ENCODE results near the gene EVC. TPM values are rescaled to one million over a fixed set of nuclear protein-coding genes. Genes with fewer than 3 reads are reported as not detected.

Gene EVC
- 71.3 TPM for total RNA-seq

DNA sequence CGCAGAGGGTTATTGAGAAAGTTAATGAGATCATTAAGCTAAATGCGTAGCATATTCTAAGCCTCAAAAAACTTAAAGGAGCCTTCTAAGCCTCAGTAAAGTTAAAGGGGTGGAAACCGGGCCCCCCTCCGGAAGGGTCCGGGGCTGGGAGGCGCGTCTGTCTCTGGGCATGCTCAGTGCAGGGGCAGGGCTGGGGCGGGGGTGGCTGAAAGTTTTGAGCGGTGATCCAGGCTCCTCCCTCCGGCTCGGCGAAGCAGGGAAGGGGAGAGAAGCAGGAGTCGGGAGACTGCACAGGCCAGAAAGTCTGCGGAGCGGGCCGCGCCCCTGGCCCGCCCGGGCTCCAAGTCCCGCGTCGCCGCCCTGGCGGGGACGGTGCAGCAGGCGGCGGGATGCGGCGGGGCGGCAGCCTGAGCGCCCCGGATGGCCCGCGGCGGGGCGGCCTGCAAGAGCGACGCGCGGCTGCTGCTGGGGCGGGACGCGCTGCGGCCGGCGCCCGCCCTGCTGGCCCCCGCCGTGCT is at the start of gene EVC:
TSS of gene EVC (plus strand) at position 241 of the 518 bp plus-strand sequence. CDS start at position 421, 180 bp downstream.
- intact Hi-C loops (cut with DNase I), result no loop called here
- DNase-seq (ENCODE audit: low spot score), result peak; percentile 94
- peak; percentile 93 for ATAC-seq

DNA sequence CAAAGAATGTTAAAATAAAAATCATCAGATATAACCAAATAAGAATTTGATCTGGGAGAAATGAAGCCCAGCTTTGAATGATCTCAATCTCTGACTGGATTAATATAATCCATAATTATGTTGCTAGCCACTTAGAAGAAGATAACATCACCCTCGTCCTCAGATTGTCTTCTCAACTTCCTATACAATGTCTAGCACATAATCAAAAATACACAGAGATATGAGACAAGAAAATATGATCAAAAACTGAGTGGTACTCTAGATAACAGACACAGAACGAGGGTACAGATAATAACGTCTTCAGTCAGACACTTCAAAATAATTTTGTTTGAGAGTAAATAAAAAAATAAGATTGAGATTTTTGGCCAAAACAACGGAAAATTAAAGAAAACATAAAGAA is 49.8 kb upstream of the EVC start:
- DNase-seq (ENCODE audit: low spot score) (no peak), ATAC-seq (no peak)
- intact Hi-C loops (cut with DNase I), result no loop called here

DNA sequence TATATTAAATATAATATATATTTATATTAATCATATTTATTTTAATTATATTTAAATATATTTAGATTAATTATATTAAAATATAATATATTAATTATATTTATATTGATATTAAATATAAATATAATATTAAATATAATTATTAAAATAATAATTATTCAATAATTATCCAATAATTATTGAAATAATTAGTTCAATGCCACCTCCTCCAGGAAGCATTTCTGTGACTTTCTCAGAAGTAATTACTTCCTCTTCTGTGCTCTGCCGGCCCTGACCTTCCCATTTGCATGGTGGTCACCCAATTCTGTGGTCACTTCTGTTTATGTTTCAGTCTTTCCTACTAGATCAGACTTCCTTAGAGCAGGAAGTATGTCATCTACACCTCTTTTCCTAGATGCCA is 48.4 kb upstream of the EVC start:
- intact Hi-C loops (cut with DNase I), result no loop called here
- ATAC-seq (no peak), DNase-seq (ENCODE audit: low spot score) (no peak)

DNA sequence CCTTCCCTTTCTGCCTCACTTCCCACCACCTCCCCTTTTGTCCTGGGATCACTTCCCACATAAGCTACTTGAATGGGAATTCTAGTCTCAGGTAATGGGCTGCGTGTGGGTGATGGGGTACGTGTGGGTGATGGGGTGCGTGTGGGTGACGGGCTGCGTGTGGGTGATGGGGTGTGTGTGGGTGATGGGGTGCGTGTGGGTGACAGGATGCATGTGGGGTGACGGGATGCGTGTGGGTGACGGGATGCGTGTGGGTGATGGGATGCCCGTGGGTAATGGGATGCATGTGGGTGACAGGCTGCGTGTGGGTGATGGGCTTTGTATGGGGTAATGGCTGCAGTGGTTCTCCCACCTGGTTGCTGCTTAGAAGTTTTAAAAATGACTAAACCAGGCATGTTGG is 46.2 kb upstream of the EVC start:
- no peak for ATAC-seq
- no peak for DNase-seq (ENCODE audit: low spot score)
- intact Hi-C loops (cut with DNase I), result no loop called here

DNA sequence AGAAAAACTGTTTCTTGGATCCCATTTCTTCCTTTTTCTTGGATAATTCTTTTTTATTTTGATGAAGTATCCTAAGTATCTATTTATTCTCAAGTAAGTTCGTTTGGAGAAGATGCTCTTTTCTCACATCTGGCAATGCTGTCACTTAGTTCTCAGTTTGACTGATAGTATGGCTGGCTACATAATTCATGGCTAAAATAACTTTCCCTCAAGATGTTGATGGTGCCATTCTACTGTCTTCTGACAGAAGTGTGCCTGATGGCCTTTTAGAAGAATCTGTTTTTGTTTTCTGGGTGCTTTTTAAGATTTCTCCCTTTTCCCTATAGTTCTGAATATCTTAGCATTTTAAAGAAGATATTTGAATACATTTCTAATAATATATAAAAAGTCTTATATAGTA is 44.3 kb upstream of the EVC start:
- no peak for ATAC-seq
- intact Hi-C loops (cut with DNase I), result no loop called here
- DNase-seq (ENCODE audit: low spot score), result no peak

DNA sequence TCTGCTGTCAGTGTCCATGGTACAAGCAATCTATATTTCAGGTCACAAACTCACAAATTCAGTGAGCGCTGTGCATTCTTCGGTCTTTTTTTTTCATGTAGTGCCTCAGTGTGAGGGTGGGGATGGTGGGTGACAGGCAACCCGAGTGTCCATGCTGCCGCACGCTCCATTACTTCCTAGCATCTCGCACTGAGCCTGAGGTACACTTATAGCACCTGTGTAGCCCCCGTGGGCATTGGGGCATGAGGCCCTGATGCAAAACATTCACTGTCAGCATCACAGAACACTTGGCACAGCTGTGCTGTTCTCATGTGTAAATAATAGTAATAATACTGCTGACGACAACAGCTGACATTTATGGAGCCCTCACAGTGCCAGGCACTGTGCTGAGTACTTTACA is 34.2 kb upstream of the EVC start:
- intact Hi-C loops (cut with DNase I), result no loop called here
- DNase-seq (ENCODE audit: low spot score) (no peak), ATAC-seq (no peak)

DNA sequence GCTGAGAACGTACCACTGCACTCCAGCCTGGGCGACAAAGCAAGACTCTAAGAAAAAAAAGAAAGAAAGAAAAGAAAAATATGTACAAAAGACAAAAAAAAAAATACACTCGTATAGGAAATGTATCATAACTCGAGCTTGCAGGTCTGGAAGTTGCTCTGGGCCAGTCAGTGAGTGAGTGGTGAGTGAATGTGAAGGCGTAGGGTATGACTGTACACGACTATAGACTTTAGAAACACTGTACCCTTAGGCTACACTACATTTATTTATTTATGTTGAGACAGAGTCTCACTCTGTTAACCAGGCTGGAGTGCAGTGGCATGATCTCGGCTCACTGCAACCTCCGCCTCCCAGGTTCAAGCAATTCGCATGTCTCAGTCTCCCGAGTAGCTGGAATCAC is 32.0 kb upstream of the EVC start:
- intact Hi-C loops (cut with DNase I), result no loop called here
- DNase-seq (ENCODE audit: low spot score) (no peak), ATAC-seq (no peak)

DNA sequence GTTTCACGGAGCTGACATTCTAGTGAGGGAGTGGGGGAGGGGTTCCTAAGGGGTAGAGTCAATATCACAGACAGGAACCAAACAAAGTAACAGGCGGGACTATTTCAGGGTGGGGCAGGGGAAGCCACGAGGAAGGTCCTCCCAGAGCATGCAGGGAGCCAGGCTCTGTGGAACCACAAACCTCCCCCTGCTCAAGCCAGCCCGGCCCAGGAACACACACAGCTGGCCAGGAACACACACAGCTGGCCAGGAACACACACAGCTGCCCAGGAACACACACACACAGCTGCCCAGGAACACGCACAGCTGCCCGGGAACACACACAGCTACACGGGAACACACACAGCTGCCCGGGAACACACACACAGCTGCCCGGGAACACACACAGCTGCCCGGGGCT is 27.4 kb upstream of the EVC start:
- no peak for DNase-seq (ENCODE audit: low spot score)
- intact Hi-C loops (cut with DNase I), result no loop called here
- peak; percentile 58 for ATAC-seq

DNA sequence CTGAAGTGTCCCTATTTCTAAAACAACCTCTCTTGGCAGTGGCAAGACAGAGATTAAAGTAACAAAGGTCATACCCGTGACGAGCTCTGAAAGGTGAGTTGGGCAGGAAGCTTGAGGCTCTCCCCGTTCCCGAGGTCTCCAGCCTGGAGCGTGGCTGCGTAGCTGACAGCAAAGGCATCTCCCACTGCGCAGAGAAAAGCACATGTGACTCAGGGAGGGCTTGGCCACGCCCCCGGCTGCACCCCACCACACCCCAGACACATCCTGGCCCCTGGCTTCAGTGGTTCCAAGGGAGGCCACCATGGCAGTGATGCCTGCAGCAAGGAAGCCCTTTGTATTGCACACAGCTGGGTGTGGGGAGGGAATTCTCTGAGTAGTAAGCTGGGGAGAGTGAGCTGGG is 25.7 kb upstream of the EVC start:
- DNase-seq (ENCODE audit: low spot score) (no peak), ATAC-seq (no peak)
- intact Hi-C loops (cut with DNase I), result no loop called here

DNA sequence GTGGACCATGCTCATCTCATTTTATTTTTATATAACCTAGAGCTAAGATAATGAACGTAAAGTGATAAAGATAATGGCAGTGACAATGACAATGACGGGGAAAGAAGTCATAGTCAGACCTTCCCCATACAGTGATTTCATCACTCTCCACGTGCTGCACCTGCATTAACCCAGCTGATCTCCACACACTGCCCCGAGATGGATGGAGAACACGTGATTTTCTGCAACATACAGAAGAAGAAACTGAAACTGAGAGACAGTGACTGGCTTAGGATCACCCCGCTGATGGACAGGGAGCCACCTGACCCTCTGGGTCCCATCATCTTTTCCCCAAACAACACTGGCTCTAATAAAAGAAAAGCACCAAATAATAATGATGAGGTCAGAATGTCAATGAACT is 24.7 kb upstream of the EVC start:
- intact Hi-C loops (cut with DNase I), result no loop called here

DNA sequence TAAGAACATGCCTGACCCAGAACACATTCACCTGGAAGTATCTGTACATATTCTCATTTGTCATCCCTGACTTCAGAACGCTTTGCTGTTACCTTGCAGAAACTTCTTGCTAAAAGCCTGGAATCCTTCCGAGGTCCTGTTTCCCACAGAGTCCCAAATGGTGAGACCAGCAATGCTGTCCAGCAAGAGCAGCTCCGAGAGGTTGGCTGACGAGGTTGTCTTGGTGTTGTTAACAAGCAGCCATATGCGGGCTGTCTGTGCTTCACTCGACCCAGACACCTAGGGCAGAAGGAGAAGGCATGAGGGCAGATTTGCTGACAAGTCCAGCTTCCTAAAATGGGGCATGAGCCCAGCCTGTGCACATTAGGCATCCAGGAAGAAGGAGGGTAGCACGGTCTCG is 21.9 kb upstream of the EVC start:
- ATAC-seq (no peak), DNase-seq (ENCODE audit: low spot score) (no peak)
- intact Hi-C loops (cut with DNase I), result no loop called here

More for the DNA sequence above, 24.7 kb upstream of the EVC start:
- ATAC-seq (no peak), DNase-seq (ENCODE audit: low spot score) (no peak)

DNA sequence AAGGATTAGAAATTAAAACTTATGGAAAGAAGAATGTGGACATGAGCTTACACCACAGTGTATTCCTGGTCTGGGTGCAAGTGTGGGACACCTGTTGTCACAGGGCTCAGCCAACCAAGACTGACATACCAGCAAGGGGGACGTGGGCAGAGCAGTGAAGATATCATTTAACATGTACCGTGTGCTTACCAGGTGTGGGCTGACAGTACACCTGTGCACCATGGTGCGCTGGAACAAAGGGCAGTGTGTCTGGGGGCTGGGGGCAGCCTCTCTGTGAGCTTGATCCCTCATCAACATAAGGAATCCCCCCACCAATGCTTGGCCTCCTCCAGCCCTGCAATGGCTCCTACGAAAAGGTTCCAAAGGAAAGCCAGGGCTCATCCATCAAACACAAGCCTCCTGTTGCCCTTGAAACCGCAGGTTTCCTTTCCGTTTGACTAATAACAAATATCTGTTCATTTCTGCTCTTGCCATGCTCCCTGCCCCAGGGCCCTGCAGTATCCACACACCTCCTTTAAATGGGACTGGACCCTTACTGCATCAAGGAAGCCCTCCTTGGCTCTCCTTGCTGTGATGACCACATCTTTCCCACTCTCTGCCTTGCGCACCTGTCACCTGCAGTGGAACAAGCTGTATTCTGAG is 19.4 kb upstream of the EVC start:
- DNase-seq (ENCODE audit: low spot score), result no peak
- intact Hi-C loops (cut with DNase I), result no loop called here
- ATAC-seq, result no peak

DNA sequence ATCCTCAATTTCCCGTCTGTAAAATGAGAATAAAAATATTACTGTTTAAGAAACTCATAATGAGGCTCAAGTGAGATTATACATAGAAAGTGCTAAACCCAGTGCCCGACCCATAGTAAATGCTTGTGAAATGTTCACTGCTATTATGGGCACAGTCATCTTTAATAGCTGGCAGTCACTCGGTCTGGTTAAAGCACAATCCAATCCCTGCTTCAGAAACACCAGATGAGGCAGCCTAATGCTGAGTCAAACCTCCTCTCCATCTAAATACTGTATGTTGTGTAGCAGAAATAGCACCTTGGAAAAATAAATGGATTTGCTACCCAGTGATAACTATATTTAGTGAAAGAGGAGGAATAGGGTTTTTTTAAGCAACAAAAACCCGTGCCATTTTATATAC is 17.1 kb upstream of the EVC start:
- ATAC-seq (no peak), DNase-seq (ENCODE audit: low spot score) (no peak)
- intact Hi-C loops (cut with DNase I), result no loop called here

DNA sequence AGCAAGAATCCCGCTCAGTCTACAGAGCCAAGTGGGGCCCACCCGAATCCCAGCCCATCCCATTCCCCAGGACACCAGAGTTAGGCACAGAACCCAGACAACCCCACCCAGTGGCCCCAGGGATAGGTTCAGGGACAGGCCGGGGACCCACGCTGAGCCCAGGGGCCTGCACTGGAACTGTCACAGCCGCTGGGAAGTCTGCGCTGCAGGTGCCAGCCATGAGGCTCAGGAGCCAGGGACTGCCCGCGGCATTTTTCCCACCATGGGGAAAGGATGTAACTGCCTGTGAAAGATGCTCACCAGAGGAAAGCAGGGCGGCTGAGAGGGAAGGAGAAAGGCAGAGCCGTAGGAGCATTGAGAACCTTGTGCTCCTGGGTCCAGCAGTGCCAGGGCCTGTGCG is 14.7 kb upstream of the EVC start:
- intact Hi-C loops (cut with DNase I), result no loop called here
- DNase-seq (ENCODE audit: low spot score) (no peak), ATAC-seq (no peak)

DNA sequence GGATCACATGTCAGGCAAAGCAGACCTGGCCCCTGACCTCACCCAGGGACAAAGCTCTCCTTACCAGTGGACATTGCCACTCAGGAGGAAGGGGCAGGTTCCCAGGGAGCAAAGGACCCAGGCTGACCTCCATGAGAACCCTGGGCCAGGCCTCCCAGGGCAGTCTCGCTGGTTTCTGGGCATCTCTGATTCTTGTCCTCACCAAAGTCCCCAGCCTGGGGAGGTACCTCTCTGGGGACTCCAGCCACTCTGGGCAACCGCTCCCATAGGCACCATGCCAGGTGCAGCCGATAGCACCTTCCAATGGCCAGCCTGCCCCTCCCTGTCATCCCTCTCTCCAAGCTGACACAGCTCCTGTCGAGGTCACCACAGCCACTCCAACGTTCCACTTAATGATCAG is 10.5 kb upstream of the EVC start:
- ATAC-seq, result no peak
- no peak for DNase-seq (ENCODE audit: low spot score)
- intact Hi-C loops (cut with DNase I), result no loop called here

DNA sequence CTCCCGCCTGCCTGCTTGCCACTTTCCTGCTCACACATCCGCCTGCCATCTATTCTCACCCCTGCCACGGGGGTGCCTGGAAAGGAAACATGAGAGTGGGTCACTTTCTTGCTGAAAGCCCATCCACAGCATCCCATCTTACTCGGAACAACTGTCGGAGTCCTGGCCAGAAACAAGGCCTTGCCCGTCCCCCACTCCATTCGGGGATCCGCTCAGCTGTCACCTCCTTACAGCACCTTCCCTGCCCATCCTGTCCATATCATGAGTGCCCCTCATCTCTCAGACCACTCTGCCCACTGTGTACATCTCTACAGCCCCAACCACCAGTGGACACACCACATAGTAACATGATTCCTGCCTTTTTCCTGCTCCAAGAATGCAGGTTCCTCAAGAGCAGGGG is 9.0 kb upstream of the EVC start:
- no peak for ATAC-seq
- DNase-seq (ENCODE audit: low spot score), result no peak
- intact Hi-C loops (cut with DNase I), result no loop called here

DNA sequence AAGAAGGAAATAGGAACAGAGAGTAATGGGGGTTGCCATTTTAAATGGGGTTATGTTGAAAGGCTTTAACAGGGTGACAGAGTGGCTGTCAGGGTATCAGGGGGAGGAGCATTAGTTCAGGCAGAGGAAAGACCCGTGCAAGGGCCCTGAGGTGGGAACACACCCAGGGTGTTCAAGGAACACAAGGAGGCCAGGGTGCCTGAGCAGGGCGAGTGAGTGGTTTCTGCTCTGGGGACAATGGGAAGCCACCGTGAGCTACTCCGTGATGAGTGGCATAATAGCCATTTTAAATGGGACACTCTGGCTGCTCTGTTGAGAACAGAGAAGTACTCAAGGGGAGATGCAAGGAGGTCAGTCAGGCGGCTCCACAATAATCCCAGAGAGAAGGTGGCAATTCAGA is 7.2 kb upstream of the EVC start:
- DNase-seq (ENCODE audit: low spot score) (no peak), ATAC-seq (no peak)
- intact Hi-C loops (cut with DNase I), result no loop called here

DNA sequence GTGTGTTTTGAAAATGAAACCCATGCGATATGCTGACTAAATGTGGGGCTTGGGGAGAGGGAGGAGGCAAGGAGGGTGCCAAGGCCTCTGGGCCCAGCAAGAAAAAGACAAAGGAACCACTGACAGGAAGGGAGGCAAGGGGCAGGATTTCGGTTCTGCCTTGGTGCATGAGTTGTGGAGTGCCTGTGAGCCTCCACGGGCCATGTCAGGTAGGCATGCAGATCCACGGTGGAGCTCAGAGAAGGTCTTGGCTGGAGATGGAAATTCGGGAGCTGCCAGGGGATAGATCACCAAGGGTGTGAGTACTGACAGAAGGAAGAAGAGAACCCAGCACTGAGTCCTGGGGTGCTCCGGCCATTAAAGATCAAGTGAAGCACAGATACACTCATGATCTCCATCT is 6.7 kb upstream of the EVC start:
- DNase-seq (ENCODE audit: low spot score) (no peak), ATAC-seq (no peak)
- intact Hi-C loops (cut with DNase I), result no loop called here

DNA sequence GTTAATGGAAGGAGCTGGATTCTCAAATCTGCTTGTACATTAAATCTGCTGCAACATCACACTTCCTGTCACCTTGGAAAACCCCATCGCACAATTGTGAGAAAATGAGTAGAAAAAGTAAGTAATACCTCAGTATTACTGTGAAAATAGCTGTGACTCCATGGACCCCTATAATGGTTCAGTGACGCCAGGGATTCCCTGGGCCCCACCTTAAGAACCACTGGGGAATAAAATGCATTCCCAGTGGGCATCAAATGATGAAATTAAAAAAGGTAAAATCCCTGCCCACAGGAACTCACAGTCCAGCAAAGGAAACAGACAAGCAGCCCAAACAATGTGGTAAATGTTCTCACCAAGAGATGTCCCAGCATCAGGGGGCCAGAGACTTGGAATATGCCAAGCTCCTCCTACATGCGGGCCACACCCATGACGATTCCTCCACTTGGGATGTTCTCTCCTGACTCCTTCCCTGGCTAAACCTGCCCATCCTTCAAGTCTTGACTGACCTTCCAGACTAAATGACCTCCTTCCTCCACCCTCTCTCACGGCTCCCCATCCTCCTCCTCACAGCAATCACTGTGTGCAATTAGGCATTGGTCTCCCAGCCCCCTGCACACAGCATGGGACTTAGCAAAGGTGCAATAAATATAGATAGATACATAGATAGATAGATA is 5.2 kb upstream of the EVC start:
- ATAC-seq, result no peak
- DNase-seq (ENCODE audit: low spot score), result no peak
- intact Hi-C loops (cut with DNase I), result no loop called here

DNA sequence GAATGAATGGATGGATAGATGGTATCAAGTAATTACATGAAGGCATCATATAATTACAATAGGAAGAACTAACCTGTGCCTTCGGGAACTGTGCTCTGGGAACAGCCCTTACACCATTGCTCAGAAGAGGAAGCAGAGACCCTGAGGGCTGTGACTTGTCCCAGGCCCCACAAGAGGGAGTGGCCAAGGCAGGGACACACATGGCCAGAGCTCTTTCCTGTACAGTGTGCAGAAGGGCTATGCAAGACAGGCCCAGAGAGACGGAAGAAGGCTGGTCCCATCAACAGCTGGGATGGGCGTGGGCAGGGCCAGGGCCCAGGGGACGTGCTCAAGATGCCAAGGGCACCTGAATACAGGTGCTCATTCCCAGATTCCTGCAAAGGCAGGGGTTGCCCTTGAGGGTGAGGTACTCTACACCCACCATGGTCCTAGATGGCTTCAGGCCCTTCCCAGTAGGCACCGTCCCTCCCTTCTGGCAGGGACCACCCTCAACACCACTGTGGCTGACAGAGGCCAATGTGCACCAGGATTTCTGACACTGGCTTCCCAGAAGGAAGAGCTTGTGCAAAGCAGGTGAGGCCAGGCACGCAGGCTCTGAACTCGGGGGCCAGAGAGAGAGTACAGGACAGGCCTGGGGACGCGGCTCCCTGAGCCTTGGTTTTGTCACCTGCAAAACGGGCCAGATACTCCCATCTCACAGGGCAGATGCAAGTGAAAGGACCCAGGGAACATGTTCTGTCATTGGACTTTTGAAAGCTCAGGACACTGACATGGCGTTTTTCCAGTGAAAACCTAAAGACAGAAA is 4.3 kb upstream of the EVC start:
- intact Hi-C loops (cut with DNase I), result no loop called here
- ATAC-seq (no peak), DNase-seq (ENCODE audit: low spot score) (no peak)
